GM23248 (cell line): ENCODE data around the gene MAGEA12.
"Not testable (repeated sequence)": the region's sequence is repeated elsewhere in the genome, so short reads cannot be mapped to it uniquely, and the experiment has no call there.

Source experiments
- EZH2 ChIP-seq: fragments of 200-600 bp; sonication (generic); IDR thresholded peaks from 2 replicates; pipeline ENCODE4 v1.6.1; 2018; ENCODE audit warnings: antibody characterized with exemption, mild to moderate bottlenecking; ENCODE audit not compliant: insufficient read depth, poor library complexity, severe bottlenecking
- EZH2phosphoT487 ChIP-seq: fragments of 200-600 bp; sonication (generic); IDR thresholded peaks from 2 replicates; pipeline ENCODE4 v1.6.1; 2018; ENCODE audit warnings: antibody characterized with exemption, moderate library complexity, mild to moderate bottlenecking, low read depth; ENCODE audit not compliant: insufficient read depth

DNA sequence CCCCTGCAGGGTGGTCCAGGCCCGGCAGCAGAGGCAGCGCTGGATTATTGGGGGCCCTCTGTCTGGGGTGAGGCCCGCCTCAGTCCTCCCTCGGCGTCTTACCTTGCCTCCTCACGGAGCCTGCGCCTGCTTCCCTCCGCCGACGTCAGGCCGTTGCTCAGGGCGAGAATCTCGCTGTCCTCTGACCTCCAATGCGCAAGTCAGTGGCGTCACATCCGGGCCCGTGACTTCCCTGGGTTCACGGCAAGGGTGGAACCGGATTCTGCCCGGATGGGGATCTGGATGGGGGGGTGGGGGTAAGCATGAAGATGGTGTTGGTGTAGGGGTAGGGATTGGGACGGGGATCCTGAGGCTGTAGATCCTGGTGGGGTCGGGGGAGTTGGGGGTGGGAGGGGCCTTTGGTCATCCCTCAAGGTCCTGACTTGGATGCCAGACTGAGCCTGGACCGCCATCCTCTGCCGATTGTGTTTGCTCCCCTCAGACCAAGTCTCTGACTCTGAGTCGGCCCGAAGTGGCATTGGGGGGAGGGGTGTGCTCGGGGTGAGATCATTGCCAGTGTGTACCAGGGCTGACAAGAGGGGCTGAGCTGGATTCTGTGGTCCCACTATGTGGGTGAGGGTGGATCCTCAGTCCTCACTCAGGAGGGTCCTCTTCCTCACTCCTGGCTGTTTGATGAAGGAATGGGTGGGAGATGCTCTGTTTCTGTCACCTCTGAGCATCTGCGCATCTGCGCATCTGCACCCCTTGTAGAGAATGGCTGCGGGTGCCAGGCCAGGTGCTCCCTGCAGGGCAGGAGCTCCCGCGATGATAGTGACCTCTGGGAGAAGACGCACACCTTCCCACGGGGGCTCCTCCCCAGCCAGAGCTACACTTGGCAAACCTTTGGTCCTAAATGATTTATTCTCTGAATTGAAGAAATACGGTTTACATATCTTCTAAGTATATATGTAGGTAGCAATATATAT lies 20.4 kb downstream of the MAGEA12 start, which contains the start of gene MAGEA2:
- TF ChIP-seq EZH2, EZH2phosphoT487: not testable (repeated sequence)
